IPS-11a (cell line): ENCODE data around the gene KPNA3.

Experiments used
- H3K4me3 ChIP-seq: one replicate; pipeline ENCODE4 v1.5.1; 2013; ENCODE audit warnings: low read depth, low read length, control low read depth

The KPNA3 gene

GRCh38 chr13:49679246-49679645 is 113.2 kb downstream of the KPNA3 start:
- H3K4me3 ChIP-seq = no peak overlapping the region

DNA sequence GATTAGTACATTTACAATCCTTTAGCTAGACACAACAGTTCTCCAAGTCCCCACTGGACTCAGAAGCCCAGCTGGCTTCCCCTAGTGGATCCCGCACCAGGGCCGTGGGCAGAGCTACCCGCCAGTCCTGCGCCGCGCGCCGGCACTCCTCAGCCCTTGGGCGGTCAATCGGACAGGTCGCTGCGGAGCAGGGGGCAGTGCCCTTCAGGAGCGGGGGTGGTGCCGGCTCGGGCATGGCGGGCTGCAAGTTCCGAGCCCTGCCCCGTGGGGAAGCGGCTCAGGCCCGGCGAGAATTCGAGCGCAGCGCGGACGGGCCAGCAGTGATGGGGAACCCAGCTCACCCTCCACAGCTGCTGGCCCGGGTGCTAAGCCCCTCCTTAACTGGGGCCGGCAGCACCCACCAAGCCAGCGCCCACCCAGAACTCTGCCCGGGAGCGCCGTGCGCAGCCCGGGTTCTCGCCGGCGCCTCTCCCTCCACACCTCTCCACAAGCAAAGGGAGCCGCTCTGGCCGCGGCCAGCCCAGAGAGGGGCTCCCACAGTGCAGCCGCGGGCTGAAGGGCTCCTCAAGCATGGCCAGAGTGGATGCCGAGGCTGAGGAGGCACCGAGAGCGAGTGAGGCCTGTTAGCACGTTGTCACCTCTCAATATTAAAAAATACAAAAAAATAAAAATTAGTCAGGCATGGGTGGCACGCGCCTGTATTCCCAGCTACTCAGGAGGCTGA is 114.1 kb downstream of the KPNA3 start:
- H3K4me3 ChIP-seq = no peak overlapping the region

DNA sequence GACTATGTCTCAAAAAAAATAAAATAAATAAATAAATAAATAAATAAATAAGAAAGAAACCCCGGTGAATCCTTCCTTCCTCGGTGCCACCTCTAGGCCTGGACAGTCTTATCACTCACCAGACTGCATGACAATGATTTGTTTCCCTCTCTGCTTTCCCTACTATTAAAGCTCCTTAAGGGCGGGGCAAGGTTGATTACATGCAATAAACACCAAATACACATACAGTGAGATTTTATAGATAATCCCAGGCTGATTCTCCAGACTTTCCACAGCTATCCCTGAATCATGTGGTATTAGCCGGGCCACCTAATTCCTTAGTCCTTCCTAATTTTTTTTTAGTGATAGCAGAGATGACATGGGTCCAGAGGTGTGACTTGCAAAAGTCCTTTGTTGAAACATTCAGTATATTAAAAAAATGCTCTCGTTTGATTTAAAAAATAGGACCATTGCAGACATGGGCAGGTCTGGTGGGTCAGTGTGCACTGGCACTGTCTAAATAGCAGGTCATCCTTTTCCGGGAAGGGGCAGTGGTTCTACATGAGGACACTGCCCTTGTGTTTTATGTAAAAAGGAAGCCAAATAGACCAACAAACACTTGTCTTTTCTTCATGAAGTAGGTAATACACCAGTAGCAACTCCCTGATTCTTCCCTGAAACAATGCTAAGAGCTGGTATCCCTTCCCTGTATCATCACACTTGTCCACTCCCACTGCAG is 115.7 kb downstream of the KPNA3 start:
- H3K4me3 ChIP-seq = no peak overlapping the region

DNA sequence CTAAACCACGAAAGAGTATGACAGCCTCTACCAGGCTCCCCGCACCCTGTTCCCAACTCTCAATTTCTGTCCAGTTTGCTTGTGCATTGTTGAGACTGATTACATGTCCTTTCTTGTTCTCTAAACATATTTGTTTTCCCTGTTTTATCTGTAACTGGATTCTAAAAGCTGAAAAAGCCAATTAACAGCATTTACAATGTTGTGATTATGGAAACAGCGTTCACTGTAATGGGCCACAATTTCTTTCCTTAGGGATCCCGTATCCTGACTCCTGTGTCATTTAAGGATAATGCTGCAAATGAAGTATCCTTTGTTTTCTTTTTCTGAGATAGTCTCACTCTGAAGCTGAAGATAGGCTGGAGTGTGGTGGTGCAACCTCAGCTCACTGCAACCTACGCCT is 121.7 kb downstream of the KPNA3 start:
- H3K4me3 ChIP-seq = no peak overlapping the region

GRCh38 chr13:49669735-49670309 is 122.7 kb downstream of the KPNA3 start:
- no peak overlapping the region for H3K4me3 ChIP-seq

GRCh38 chr13:49667773-49668172 is 124.7 kb downstream of the KPNA3 start:
- H3K4me3 ChIP-seq = no peak overlapping the region

DNA sequence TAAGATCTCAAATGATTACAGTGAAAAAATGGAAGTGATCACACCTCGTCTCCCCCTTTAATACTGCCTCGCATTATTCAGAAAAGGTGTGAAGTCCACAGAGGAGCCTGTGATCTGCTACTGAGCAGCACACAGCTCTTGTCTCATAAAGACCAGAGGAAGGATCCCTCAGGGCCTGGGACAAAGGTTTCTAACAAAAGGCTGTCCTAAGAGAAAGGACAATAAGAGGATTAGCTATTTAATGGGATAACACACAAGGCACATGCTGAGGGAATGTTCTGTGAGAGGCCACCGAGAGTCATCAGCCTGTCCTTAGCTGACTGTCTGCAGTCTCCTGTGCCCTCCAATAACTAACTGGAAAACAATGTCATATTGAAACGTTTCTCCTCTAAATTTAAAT is 127.9 kb downstream of the KPNA3 start:
- no peak overlapping the region for H3K4me3 ChIP-seq

DNA sequence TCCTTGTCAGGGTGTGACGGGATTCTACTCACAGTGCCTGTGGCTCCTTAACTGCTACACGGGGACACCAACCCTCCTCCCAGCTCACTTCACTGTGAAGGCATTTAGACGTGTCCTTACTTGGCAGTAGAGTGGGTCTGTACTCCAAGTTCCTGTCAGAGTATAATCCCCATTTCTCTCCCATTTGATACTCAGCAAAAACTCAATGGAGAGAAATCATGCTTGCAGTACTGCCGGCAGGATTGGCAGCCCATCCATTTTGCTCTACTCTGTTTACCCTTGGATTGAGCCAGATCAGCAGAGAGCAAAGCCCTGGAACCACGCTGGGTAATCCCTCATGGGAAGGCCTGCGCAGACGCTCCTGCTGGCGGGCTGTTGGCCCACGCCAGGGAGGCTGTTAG is 135.2 kb downstream of the KPNA3 start:
- H3K4me3 ChIP-seq = no peak overlapping the region

DNA sequence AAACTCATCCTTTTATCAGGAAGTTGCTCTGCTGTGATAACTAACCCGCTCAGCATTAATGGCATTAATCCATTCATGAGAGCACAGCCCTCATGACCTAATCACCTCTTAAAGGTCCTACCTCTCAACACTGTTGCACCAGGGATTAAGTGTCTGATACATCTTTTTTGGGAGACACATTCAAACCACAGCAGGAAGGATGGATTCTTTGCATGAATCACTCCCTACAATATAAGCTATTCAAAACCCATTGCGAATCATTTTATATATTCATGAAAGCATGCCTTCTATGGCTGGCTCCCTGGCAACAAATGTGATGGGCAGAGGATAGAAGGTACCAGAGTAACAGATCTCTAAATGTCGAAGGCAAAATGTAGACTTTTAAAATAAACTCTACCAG is 136.6 kb downstream of the KPNA3 start:
- H3K4me3 ChIP-seq = no peak overlapping the region

DNA sequence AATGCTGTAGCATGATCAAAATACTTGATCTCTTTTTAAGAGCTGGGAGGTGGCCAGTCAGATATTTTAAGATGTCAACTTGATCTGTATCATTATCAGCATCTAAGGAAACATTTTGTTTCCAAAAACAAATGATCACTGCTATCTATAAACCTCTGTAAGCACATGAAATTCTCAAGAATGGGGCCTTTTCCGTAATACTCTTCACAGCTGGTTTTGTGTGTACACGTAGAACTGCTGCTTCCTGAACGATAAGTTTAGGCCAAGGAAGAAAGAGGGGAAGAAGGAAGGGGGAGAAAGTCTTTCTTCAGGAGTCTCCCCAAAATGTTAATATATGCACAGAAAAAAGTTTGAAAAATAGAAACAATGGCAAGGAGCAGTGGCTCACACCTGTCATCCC is 138.5 kb downstream of the KPNA3 start:
- no peak overlapping the region for H3K4me3 ChIP-seq

GRCh38 chr13:49653478-49653877 is 139.0 kb downstream of the KPNA3 start:
- no peak overlapping the region for H3K4me3 ChIP-seq

- no peak overlapping the region for H3K4me3 ChIP-seq
Measured at GRCh38 chr13:49652355-49653305, 139.9 kb downstream of the KPNA3 start.

GRCh38 chr13:49651570-49652354 is 140.7 kb downstream of the KPNA3 start:
- no peak overlapping the region for H3K4me3 ChIP-seq

DNA sequence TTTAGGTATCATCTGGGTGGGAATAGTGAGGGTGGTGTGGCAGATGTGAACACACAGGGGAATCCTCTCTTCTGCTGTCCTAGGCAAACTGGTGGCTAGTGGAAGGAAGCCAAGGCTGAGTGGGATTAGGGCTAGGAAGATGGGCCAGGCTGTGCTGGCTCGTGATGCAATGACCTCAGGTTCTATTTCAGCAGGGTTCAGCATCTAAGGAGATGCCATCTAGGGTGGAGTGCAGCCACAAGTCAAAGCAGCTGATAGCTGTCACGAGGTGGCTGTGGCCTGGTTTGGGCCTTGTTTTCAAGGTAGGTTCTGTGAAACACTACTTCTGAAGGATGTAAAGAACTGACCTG is 142.5 kb downstream of the KPNA3 start:
- no peak overlapping the region for H3K4me3 ChIP-seq
